ENCODE measurements around the gene SCRN3. TPM values are rescaled to one million over a fixed set of nuclear protein-coding genes. Genes with fewer than 3 reads are reported as not detected.

The SCRN3 gene
- total and polyA plus RNA-seq, 2 experiments from 2014 or later = 8.1 to 12.3 TPM

DNA sequence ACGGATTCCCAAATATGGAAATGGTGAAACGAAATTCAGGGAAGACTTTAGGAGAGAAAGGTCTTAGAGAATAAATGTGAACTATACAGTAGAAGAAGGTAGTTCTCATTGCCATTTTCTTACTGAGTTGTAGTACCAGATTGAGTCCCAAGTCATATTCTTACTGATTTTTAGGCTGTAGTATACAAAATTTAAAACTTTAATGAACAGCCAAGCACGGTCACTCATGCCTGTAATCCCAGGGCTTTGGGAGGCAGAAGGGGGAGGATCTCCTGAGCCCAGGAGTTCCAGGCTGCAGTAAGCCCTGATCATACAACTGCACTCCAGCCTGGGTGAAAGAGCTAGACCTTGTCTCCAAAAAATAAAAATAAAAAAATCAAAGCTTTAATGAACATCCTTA lies 2.2 kb downstream of the SCRN3 start (continued):
- TF ChIP-seq REST (IDR thresholded peaks at IDR 0.05; ENCODE audit: unreplicated experiment) = no peak
- TF ChIP-seq NANOG (IDR thresholded peaks at IDR 0.05; ENCODE audit: borderline replicate concordance) = no peak
- no peak for TF ChIP-seq EZH2phosphoT487 (IDR thresholded peaks at IDR 0.05; ENCODE audit: unreplicated experiment)
- no peak for TF ChIP-seq ZNF331 (CRISPR knock-in tag; IDR thresholded peaks at IDR 0.05; ENCODE audit: low read depth)

DNA sequence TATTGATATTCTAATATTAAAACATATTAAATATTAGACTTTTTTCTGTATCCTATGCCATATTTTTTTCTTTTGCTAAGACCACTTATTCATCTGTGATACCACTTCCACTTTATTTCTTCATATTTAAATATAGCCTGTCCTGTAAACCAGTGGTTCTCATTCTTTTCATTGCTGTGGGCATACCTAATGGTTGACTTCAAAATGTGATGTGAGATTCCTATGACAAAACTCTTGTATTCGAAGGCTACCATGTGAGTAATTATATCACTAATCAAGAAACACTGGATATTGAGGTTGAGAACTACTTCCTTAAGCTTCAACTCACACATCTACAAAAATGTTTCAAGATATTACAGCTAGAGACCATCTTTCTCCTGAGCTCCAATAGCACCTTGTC lies 3.6 kb downstream of the SCRN3 start:
- Mint-ChIP-seq H3K27ac (no peak overlapping the region), H3K27me3 (ENCODE audit: insufficient read depth, low read depth, poor library complexity) (no peaks in the 10 kb centered on the region), H3K4me3 (no peak overlapping the region), H3K36me3 (ENCODE audit: low read depth) (no peaks in the 10 kb centered on the region; the same call in 2 of the 3 replicates), H3K4me1 (peaks cover 2% of the 10 kb centered on the region; the same call in 2 of the 3 replicates), H3K9me3 (no peaks in the 10 kb centered on the region)
- H3K27ac ChIP-seq (ENCODE audit: low read depth) = no peak overlapping the region
- H4K20me1 ChIP-seq (replicated peaks; ENCODE audit: insufficient read depth) = no peaks in the 10 kb centered on the region
- no peak overlapping the region for H3K4me3 ChIP-seq
- peaks cover 8% of the 10 kb centered on the region for H3K79me2 ChIP-seq (replicated peaks; ENCODE audit: insufficient read depth)
- H3F3A ChIP-seq (replicated peaks; ENCODE audit: low read depth) = no peaks in the 10 kb centered on the region
- no peaks in the 10 kb centered on the region for H3K27me3 ChIP-seq (ENCODE audit: insufficient read depth)
- TF ChIP-seq STAT1 (IDR thresholded peaks at IDR 0.05; ENCODE audit: unreplicated experiment) = no peak
- TF ChIP-seq POLR2AphosphoS5 (IDR thresholded peaks at IDR 0.05; ENCODE audit: low read depth) = no peak
- no peak for TF ChIP-seq ZNF331 (CRISPR knock-in tag; IDR thresholded peaks at IDR 0.05; ENCODE audit: low read depth)
- TF ChIP-seq NANOG (IDR thresholded peaks at IDR 0.05; ENCODE audit: borderline replicate concordance) = no peak
- TF ChIP-seq, protein P1, sequence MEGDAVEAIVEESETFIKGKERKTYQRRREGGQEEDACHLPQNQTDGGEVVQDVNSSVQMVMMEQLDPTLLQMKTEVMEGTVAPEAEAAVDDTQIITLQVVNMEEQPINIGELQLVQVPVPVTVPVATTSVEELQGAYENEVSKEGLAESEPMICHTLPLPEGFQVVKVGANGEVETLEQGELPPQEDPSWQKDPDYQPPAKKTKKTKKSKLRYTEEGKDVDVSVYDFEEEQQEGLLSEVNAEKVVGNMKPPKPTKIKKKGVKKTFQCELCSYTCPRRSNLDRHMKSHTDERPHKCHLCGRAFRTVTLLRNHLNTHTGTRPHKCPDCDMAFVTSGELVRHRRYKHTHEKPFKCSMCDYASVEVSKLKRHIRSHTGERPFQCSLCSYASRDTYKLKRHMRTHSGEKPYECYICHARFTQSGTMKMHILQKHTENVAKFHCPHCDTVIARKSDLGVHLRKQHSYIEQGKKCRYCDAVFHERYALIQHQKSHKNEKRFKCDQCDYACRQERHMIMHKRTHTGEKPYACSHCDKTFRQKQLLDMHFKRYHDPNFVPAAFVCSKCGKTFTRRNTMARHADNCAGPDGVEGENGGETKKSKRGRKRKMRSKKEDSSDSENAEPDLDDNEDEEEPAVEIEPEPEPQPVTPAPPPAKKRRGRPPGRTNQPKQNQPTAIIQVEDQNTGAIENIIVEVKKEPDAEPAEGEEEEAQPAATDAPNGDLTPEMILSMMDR (conservative IDR thresholded peaks at IDR 0.05; ENCODE audit: low read depth in 2 of 2) = no peak
- no peak for DNase-seq (ENCODE audit: low spot score)
- H3K4me2 ChIP-seq = no peak overlapping the region
- H3K4me1 ChIP-seq (ENCODE audit: insufficient read depth) = peaks cover 6% of the 10 kb centered on the region; the same call in 1 of the 2 replicates
- no peak for ATAC-seq
- no peaks in the 10 kb centered on the region for H3K9me2 ChIP-seq (ENCODE audit: insufficient read depth)
- no peak overlapping the region for H2AFZ ChIP-seq
- H3K36me3 ChIP-seq (ENCODE audit: insufficient read depth) = no peaks in the 10 kb centered on the region

DNA sequence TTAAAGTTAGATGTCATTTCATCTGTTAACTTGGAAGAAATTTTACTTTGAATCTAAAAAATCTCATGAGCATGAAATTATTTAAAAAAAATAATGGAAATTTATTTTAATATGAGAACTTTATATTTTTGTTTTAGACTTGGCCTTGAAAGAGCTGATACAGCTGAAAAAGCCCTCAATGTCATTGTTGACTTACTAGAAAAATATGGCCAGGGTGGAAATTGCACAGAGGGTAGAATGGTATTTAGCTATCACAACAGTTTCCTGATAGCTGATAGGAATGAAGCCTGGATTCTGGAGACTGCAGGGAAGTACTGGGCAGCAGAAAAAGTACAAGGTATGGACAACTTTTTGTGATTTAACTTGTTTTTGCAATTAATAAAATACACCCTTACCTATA lies 5.3 kb downstream of the SCRN3 start:
- H3K4me2 ChIP-seq = no peak overlapping the region
- H3K27ac Mint-ChIP-seq = no peak overlapping the region
- H3K4me3 Mint-ChIP-seq = no peak overlapping the region
- no peaks in the 10 kb centered on the region for H3K9me2 ChIP-seq (ENCODE audit: insufficient read depth)
- no peaks in the 10 kb centered on the region for H3F3A ChIP-seq (replicated peaks; ENCODE audit: low read depth)
- no peaks in the 10 kb centered on the region for H3K9me3 Mint-ChIP-seq
- no peaks in the 10 kb centered on the region for H4K20me1 ChIP-seq (replicated peaks; ENCODE audit: insufficient read depth)
- H3K4me1 ChIP-seq (ENCODE audit: insufficient read depth) = no peaks in the 10 kb centered on the region
- H3K27me3 ChIP-seq (ENCODE audit: insufficient read depth) = no peaks in the 10 kb centered on the region
- no peak overlapping the region for H2AFZ ChIP-seq
- H3K4me3 ChIP-seq = no peak overlapping the region
- H3K36me3 ChIP-seq (ENCODE audit: insufficient read depth) = no peaks in the 10 kb centered on the region
- H3K27me3 Mint-ChIP-seq (ENCODE audit: insufficient read depth, low read depth, poor library complexity) = no peaks in the 10 kb centered on the region
- H3K36me3 Mint-ChIP-seq (ENCODE audit: low read depth) = no peaks in the 10 kb centered on the region; the same call in 2 of the 3 replicates
- no peak for DNase-seq (ENCODE audit: low spot score)
- no peaks in the 10 kb centered on the region for H3K79me2 ChIP-seq (replicated peaks; ENCODE audit: insufficient read depth)
- ATAC-seq = no peak
- TF ChIP-seq ETS1 (IDR thresholded peaks at IDR 0.05) (no peak), ZNF114 (CRISPR knock-in tag; IDR thresholded peaks at IDR 0.05) (no peak), CREB1 (CRISPR knock-in tag; IDR thresholded peaks at IDR 0.05; ENCODE audit: low read depth) (no peak)
- no peak overlapping the region for H3K27ac ChIP-seq (ENCODE audit: low read depth)
- no peaks in the 10 kb centered on the region; the same call in 2 of the 3 replicates for H3K4me1 Mint-ChIP-seq
